NAMALWA (cell line): Measurements from ENCODE around the gene CDH23.

ENCODE experiments used
- DNase-seq: peaks from one replicate; pipeline ENCODE4 v3.0.0-alpha.2; 2015; ENCODE audit warnings: low spot score

Gene CDH23

DNA sequence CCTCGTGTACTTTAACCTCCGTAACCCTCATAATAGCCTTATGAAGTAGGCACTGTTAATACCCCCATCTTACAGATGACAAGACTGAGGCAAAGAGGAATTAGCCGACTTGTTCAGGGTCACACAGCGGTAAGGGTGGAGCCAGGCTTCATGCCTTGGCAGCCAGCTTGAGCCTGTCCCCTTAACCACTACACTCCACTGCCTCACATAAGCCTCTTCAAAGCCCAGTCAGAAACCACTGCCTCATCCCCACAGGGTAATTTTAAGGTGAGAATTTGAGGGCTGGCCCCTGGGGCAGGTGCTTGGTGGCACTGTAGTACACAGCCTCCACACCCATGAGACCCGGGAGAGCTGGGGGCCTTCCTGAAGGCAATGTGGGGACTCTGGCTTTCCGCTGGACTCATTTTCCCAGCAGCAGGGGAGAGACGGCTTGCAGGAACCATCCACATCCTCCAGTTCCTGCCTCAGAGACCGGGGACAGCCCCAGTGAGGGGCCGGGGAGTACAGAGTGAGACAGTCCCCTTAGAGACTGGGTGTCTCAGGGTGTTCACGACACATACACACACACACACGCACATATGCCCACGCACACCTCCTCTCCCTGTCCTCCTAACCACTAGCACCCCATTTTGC, 330.5 kb downstream of the CDH23 start:
- peak; percentile 62 for DNase-seq

DNA sequence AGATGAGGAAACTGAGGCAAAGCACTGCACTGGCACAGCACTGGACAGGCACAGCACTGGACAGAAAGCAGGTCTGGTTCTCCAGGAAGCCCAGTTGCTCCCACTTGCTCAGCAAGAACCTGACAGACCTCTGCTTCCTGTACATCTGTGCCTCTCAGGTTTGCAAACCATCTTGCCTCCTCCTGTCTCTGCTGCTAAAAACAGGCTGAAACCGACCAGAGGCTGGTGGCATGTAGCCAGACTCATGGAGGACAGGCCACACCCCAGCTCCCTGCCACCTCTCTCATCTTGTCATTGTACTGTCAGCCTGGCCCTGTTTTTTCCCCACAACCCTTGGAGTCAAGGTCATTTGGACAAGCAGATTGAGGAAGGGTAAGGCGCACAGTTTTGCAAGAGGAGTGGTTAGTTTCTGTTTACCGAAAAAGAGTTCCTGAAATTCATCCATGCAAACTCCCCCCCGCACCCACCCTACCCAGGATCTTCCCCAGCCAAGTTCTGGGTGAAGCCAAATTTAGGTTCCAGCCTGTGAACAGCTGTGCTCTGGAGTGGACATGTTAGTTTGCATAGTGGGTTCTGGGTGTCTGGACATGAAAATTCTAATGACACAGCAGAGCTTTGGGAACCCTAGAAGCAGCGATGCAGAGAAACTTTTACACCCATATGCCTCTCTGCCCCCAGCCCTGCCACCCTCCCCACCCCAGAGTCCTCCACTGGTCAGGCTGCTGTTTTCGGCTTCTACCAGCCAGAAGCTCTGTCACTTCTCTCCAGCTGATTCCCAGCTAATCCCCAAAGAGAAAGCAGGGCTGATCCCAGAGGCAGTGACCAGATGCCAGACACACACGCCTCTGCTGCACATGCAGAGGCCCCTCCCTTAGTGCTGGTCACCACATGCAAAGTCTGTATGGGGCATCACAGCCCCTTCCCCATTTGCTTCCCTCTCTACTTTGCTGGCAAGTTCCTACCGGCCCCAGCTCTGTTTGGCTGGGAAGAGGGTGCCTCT, 331.3 kb downstream of the CDH23 start:
- peak; percentile 84 for DNase-seq

DNA sequence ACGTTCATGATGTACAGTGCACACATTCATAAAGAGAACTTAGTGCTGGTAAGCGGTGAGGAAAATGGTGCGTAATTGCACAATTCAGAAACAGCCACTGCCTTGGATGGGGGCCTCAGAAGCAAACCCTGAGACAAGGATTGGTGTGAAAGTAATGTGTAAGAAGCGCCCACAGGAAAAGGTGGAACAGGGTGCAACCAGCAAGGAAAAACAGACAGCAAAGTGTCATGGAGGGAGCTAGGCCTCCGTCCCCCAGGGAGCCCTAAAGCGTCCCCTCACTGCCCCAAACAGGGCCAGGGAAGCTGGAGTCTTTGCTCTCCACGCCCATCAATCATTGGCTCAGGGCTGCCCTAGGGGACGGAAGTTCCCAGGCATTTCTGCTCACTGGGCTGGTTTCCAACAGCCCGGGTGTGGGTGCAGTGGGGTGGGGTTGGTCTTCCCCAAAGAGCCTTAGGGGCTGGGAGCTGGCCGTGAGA, 332.5 kb downstream of the CDH23 start:
- peak; percentile 6 for DNase-seq

DNA sequence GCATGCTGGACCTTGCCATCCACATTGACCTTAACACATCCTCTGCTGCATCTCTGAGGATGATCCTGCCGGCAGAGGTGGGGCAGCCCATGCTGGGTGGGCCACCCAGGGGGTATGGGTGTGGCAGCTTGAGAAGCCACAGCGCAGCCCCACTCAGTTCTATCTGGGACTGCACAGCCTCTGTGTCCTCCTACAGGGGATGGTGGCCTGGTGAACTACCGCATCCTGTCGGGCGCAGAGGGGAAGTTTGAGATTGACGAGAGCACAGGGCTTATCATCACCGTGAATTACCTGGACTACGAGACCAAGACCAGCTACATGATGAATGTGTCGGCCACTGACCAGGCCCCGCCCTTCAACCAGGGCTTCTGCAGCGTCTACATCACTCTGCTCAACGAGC, 335.1 kb downstream of the CDH23 start:
- no peak for DNase-seq

DNA sequence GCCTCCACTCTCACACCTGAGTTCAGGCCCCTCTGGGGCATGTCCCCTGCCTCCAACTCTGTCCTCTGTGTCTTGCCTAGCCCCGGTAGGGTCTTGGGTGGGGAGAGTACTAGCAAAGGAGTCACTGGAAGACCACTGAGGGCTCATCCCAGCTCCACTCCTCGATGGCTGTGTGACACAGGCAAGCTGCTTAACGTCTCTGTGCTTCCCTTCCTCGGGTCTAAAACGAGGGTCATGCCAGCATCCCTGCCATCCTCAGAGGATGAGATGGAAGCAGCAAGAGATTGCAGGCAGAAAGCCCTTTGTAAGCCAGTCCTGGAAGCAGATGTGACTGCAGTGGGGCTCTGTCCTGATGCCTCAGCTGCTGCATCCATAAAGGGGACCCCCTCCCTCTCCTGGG, 338.1 kb downstream of the CDH23 start:
- no peak for DNase-seq

DNA sequence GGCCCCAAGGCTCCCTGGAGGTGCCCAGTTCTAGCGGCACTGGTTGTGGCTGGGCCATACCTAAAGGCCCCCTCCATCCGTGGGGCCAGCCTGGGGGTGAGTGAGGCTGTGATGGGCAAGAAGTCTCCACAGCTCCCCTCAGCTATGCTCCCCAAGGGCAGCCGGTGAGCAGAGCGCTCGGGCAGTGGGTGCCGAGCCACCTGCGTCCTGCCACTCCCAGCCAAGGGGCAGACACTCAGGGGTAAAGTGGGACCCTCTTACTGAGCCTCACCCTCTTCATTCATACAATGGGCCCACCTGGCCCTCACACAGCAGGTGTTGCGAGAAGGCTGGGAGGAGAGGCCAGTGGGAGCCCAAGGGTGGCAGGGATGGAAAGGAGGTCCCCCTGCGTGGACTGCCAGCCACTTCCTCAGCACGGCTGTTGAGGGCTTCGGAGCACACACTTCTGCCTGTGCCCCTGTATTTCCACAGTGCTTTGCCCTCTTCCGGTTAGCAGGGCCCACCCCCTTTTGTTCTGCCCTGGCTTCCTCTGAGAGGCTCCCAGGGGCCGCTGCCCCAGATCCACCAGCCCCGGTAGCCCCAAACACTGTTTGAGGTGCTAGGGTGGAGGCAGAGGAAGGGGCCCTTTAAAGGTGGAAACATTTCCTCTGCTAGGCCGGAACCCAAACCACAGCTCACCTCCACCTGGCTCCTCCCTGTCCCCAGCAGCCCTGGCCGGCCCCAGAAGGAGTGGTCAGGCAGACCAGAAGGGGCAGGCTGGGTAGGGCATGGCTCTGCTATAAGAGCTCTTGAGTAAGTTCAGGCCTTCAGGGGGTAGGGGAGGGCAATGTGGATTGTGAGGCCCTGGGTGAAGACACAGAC, 339.2 kb downstream of the CDH23 start:
- no peak for DNase-seq

DNA sequence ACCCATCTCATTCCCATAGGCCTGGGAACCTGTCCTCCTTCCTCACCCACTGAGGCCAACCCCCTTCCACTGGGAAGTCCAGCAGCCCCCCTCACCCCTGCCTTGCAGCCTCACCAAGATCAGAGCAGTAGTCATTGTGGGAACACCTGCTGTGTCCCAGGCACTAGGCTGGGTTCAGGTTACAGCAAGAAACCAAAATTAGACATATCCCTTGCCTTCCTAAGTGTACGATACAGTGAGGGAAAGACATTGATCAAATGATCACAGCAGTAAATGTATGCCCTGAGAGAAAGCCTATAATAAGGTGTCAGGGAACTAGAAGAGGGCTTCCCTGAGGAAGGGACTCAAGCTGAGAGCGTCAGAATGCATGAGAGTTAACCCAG, 339.8 kb downstream of the CDH23 start:
- no peak for DNase-seq

DNA sequence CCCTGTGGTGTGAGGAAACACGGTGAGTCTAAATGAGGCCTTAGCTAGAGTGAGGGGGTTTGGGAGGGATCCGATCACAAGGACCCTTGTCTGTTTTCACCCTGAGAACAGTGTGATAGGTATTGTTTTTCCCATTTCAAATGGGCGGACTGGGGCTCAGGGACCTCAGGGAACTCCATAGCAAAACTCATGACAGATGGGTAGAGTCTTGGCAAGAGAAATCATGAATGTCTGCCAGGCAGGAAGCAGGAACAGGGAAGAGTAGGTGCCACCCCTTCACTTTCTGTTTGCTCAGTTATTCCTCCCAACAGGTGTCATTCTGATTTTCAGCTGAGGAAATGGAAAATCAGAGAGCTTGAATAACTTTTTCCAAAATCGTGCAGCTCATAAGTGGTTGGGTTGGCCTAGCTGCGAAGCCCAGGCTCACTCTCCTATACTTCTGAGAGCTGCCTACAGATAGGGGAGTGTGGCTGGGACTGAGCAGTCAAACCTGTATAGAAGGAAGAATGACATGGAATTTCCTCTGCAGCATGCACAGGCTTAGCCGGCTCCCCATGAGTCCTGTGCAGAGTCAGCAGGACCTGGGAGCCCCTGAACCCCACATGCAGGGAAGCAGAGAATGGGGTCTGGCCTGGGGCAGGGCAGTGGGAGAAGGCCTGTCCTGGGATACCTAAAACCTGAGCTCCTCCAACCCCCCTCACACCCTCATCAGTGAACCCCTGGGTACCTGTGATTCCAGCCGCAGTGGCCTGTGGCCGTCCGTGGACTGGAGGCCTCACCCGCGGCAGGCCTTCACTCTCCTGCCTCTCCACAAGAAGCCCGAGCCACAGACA, 340.5 kb downstream of the CDH23 start:
- no peak for DNase-seq

DNA sequence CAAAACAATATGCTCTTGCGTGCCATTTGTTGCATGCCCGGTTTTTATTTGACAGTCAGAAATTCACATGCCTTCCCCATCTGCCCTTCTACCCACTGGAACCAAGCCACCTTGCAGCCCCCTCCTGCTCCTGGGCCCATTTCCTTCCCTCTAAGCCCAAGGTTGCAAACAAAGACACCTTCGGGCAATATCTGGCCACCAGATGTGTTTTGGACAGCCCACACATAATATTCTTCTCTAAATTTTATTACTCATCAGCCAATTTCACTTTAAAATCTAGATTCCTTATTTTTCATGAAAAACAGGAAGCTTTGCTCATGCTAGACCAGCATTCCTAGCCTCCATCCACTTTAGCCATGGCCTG, 341.1 kb downstream of the CDH23 start:
- DNase-seq = no peak

DNA sequence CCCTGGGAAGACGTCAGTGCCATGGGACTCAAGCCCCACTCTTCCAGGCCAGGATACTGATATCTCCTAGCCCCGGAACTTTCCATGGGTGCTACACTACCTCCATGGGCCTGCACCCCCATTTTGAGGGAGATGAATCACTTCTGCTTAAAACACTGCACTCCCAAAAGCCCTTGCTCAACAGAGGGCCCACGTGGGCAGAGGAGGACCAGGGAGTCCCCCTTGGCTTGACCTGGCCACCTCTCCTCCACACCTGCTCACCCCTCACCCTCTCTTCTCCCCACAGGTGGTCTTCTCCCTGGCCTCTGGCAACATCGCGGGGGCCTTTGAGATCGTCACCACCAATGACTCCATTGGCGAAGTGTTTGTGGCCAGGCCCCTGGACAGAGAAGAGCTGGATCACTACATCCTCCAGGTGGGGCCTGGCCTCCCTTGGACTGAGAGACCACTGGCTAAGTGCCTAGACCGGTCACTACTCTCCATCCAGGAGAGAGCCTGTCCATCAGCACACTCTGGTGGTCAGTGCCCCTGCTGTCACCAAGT, 342.7 kb downstream of the CDH23 start:
- DNase-seq = no peak

DNA sequence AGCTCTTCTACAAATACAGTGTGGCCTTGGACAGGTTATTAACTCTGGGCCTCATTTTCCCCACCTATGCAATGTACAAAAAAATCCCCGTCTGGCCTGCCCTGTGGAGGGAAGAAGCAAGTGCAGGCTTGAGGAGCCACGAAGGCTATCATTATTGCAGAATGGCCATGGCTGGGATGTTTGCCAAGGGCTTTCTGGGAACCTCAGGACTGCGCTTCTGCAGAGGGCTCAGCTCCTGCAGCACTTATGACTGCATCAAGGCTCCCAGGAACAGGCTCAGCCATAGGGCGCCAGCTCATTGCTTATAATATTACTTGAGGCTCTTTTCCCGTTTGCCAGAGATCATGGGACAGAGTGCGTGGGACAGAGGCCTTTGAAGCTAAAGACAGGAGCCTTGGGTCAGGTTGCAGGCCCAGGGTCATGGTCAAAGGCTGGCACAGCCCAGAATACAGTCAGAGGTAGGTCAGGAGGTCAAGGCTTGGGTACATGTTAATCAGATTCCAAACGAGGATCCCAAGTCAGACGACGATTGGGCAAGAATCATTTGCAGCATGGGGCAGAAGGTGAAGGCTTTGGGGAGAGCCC, 343.4 kb downstream of the CDH23 start:
- DNase-seq = no peak

DNA sequence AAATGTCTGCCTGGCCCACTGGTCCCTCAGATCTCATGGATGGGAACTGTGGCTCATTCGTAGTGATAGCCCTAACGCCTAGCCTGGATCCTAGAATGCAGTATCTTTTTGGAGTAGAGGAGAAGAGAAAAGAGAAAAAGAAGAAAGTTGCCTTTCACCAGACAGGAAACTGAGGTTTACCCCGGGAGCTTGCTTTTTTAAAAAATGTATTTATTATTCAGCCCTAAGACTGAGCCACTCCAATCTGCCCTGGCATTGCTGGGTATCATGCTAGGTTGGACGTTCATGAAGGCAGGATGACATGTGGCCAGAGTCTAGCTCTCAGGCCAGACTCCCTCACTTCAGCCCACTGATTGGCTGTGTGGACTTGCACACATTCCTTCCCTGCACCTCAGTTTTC, 344.3 kb downstream of the CDH23 start:
- DNase-seq = no peak

DNA sequence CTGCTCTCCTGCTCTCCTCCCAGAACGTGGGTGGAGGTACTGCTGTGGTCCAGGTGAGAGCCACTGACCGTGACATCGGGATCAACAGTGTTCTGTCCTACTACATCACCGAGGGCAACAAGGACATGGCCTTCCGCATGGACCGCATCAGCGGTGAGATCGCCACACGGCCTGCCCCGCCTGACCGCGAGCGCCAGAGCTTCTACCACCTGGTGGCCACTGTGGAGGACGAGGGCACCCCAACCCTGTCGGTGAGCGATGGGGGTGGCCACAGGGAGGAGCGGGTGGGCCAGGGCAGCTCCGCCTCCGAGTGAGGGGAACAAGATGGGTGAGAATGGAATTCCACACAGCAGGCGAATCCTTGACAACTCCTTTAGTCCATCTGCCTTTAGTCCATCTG, 345.0 kb downstream of the CDH23 start:
- no peak for DNase-seq

DNA sequence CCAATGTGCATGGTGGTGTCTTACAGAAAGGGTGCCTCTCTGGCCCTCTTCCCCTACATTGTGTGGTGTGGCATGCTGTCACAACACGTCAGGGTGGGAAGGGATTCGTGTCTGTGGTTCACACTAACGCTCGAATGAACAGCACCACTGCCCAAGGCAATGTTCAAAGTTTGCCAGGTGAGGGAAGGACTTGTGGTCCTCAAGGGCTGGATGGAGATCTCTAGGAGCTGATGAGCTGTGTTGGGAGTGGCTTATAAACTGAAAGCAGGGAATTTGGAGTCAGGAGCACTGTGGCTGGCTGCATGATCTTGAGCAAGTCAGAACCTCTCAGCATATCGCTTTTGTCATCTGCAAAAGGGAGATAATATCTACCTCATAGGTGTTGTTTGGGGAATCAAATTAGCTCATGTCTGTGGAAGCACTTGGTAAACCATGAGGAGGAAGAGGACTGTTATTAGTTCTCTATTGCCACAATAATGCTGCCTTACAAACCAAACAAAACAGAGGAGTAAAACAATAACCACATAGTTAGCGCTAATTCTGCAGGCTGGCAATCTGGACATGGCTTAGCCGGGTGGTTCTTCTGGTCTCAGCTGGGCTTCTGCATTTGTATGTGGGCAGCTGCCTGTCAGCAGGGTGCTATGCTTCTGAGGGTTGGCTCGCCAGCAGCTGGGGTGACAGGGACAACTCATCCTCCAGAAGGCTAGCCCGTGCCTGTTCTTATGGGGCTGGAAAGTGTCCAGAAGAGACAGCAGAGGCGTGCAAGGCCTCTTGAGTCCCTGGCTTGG, 345.8 kb downstream of the CDH23 start:
- DNase-seq = no peak

DNA sequence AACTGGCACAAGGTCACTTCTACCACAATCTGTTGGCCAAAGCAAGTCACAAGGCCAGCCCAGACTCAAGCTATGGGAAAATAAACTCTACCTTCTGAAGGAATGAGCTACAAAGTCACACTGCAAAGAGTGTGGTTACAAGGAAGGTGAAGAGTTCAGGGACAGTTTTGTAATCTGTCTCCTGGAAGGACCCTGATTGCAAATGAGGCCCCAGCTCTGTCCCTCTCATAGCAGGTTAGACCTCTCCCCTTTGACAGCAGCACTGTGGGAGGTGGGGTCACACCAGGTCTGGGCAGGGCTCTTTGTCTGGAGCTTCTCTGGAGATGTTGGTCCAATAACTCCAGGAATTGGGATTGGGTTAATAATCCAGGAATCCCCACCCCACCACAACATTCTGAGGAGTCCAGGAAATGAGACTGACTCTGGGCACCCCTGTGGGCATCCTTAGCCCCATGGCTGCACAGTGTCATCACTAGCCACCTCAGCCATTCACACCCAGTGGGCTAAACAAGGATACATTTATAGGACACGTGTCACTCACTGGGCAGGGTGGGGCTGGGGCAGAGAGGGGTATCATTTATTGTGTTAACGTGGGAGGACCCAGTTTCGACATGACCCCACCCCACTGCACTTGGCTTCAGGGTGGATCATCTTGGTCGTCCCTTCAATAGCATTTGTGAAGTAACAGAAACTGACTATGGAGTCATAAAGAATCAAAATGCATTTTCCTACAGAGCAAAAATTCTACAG, 346.5 kb downstream of the CDH23 start:
- no peak for DNase-seq

DNA sequence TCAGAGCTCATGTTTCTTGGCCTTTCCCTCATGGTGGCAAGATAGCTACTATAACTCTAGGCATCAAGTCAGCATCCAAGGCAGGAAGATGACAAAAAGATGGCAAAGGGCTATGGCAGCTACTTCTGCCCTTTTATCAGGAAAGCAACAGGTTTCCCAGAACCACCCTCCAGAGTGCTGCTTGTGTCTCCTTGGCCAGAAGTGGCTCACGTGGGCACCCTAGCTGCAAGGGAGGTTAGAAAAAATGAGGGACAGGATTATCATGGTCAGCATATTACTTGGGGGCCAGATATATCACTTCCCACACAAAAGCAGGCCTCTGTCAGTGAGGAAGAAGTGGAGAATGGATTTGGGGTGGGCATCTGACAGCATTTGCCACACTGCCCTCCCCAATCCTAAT, 347.1 kb downstream of the CDH23 start:
- DNase-seq = no peak

DNA sequence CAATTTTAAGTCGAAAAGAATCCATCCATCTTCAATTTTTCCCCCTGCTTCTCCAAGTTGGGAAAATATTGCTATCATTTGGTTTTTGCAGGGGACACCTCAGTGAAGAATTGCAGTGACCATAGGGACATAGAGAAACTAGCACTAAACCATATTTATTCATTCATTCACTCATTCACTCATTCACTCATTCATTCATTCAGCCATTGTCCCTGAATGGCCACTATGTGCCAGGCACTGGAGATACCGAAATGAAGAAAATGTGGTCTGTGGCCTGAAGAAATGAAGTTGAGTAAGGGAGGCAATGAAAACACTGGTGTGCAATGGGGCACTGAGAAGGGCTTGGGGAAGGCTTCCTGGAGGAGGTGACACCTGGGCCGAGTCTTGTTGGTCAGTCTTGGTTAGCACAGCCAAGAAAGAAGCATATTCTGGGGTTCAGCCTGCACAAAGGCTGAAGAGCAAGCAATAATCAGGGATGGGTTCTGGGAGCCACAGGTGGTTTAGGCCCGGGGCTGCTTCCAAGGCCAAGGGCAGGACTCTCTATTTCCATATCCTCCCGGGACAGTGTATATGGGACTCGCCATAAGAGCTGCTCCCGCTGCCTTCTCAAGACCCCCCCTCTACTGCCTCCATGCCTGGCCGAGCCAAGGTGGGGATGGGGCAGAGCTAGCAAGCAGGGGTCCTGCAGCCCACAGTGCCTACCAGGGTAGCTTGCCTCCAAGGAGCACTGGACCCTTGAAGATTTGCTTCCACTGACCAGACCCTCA, 348.4 kb downstream of the CDH23 start:
- DNase-seq = no peak

DNA sequence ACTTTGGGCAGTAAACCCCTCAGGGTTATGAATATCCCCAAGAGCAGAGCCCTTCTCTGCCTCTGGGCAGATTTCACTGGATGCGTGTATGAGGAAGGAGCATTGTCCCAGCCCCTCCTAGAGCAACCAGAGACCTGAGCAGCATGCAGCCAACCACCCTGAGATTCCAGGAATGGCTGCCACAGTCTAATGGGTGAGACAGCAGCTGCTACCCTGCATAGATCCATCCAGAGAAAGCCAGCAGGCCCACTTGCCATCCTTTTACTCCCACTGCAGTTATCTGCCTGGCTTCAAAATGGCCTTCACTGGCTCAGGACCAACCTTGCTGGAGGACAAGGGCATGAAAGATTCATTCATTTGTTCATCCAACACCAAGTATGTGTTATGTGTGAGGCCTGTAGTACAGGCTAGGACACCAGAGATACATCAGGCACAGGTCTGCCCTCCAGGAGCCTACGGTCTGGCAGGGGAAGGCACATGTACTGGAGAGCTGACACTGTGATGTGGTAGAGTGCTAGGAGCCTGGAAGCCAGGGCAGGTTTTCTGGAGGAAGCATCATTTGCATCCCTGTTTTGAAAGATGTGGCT, 349.0 kb downstream of the CDH23 start:
- DNase-seq = no peak
